Ectodermal cell (in vitro differentiated cells): Measurements from ENCODE around the gene RFC2.

ENCODE experiments used
- H3K27ac ChIP-seq: 2 replicates; pipeline ENCODE4 v1.7.0; 2013; ENCODE audit warnings: mild to moderate bottlenecking, low read depth, low read length; ENCODE audit not compliant: insufficient read depth, poor library complexity, severe bottlenecking
- H3K27me3 ChIP-seq: 2 replicates; pipeline ENCODE4 v1.7.0; 2013; ENCODE audit warnings: mild to moderate bottlenecking, low read length; ENCODE audit not compliant: insufficient read depth, control insufficient read depth, poor library complexity, severe bottlenecking
- H3K36me3 ChIP-seq: one replicate; pipeline ENCODE4 v1.7.0; 2013; ENCODE audit warnings: low read length; ENCODE audit not compliant: control insufficient read depth, insufficient read depth
- H3K4me1 ChIP-seq: one replicate; pipeline ENCODE4 v1.7.0; 2013; ENCODE audit warnings: low read length; ENCODE audit not compliant: control insufficient read depth, insufficient read depth
- H3K4me3 ChIP-seq: 2 replicates; pipeline ENCODE4 v1.7.0; 2013; ENCODE audit warnings: low read depth, low read length, control low read depth; ENCODE audit not compliant: insufficient read depth
- H3K9me3 ChIP-seq: 2 replicates; pipeline ENCODE4 v1.7.0; 2013; ENCODE audit warnings: mild to moderate bottlenecking, low read length, moderate library complexity; ENCODE audit not compliant: control insufficient read depth
- WGBS, 2 experiments: methylation state at CpG; one replicate each; pipeline ENCODE4 v1.1.7; 2013; ENCODE audit warnings: missing lambda C conversion rate in 2 of 2; 5-methylcytosine and 5-hydroxymethylcytosine counted together

The RFC2 gene

DNA sequence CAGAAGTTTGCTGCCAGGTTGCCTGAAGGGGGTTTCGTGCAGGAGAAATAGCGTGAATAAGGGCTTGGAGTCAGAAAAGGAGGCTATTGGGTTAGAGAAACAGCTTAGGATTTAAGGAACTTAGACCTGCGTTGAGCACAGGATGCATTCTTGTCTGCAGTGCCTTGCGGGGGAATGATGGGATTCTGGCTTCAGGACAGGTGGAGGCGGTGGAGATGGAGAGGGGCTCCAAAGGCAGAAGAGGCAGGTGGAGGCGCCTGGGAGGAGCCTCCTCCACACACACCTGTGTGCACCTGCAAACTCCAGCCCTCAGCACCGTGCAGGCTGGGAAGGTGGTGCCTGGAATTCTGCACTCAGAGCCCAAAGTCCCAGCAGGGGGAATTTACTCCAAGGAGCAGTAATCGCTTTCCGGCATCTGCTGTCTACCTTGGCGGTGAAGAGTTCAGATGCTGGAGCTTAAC, 36.8 kb upstream of the RFC2 start:
- Histone ChIP-seq H3K27me3 (peaks cover 48% of the 10 kb centered on the region), H3K36me3 (no peaks in the 10 kb centered on the region)

DNA sequence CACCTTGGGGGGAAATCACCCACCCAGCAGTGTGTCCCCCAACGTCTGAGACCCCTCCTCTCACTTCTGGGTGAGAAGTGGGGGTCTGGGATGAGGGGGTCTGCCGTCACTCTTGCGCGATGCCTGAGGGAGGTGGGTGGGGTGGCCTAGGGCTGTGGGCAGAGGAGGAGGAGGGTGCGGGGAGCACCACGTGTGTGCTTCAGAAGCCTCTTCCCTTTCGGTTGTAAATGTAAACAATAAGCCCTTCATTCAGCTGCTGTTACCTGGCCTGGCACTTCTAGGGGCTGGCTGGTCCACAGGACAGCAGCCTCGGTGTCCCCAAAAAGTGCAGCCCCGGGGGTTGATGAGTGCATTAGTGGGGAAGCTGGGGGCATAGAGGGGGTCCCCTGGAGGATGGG, 36.4 kb upstream of the RFC2 start:
- H3K27me3 ChIP-seq, result peaks cover 48% of the 10 kb centered on the region
- H3K4me1 ChIP-seq, result peaks cover 8% of the 10 kb centered on the region
- H3K36me3 ChIP-seq, result no peaks in the 10 kb centered on the region
- 21 to 26% methylated on average over 9 of the region's 9 CpGs for WGBS, 2 experiments
- no peak overlapping the region for H3K27ac ChIP-seq
- peak overlapping the region; percentile 66 for H3K4me3 ChIP-seq
- H3K9me3 ChIP-seq, result no peaks in the 10 kb centered on the region

More for the DNA sequence above, 36.8 kb upstream of the RFC2 start:
- peak overlapping the region; percentile 66 for H3K4me3 ChIP-seq
- no peaks in the 10 kb centered on the region for H3K9me3 ChIP-seq
- H3K4me1 ChIP-seq, result peaks cover 8% of the 10 kb centered on the region
- no peak overlapping the region for H3K27ac ChIP-seq
- WGBS, 2 experiments, result 67 to 68% methylated on average over 10 of the region's 10 CpGs

DNA sequence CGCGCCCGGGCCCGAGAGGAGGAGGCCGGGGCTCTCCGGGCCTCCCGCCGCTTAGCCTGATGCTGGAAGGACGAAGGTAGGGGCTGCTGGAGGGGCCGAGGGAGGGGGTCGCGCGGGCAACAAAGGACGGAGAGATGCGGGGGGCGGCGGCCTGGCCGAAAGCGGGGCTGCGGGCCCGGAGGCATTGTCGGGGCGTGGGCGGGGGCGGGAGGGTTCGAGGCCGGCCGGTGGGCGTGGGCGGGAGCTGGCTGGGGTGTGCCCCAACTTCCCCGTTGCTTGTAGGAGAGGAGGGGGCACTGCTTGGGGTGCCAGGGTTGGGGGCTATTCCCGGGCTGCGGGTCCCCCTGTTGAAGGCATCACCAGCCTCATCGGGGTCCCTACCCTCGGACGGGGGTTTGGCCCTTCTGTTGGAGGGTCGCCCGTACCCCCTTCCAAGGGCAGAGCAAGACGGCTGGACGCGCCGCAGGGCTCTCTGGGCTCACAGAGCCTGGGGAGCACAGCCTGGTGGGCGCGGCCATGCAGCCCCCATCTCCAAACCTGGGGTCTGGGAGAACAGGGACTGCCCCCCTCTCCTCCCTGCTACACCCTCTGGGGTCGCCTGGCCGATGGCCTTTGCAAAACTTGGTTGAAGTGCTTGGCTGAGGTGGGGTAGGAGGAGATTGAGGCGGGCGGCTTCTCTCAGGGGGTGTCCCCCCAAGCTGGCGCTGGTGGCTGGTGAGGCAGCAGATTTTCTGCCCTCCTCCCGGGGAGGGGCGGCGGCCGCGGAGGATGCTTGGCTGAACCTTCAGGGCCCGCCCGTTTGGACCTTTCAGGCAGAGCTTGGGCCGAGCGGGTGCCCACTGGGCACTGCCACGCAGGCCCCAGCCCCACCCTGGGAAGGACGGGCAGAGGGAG, 35.7 kb upstream of the RFC2 start:
- Histone ChIP-seq H3K9me3 (no peaks in the 10 kb centered on the region), H3K4me3 (peak overlapping the region; percentile 66), H3K36me3 (no peaks in the 10 kb centered on the region), H3K4me1 (peaks cover 8% of the 10 kb centered on the region), H3K27ac (no peak overlapping the region), H3K27me3 (peaks cover 48% of the 10 kb centered on the region)
- 1 to 2% methylated on average over 60 of the region's 60 CpGs for WGBS, 2 experiments

DNA sequence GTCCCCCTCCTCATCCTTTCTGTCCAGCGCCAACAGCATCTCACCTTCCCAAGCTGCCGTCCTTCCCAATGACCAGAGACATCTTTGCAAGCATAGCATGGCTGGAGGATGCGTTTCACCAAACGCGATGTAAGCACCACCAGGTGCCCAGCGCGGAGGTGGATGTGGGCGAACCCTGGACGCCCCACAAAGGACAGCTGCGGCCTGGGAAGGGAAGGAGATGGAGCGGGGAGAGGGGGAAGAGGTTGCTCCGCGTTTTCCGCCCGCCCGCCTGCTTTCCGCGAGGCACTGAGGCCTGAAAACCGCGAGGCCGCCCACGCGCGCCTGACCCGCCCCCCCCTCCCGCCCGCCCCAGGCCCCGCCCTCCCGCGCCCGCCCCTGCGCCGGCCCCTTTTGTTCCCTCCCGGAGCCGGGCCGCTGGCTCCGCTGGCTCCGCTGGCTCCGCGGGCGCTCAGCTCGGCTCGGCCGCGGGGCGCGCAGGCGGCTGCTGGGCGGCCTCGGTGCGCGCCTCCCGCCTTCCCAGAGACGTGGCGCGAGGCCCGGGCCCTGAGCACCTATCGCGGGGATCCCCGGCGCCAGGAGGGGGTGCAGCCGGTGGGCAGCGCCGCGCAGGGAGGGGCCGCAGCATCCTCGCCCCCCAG, 34.9 kb upstream of the RFC2 start, which contains the start of gene CLIP2:
CLIP2 (plus strand) TSS at position 390 of the 641 bp plus-strand sequence. CDS start 28,140 bp downstream, outside the sequence.
- 1% methylated on average over 67 of the region's 67 CpGs for WGBS, 2 experiments
- Histone ChIP-seq H3K36me3 (no peaks in the 10 kb centered on the region), H3K27ac (no peak within 1 kb of the TSS), H3K27me3 (peaks cover 52% of the 10 kb centered on the region), H3K9me3 (no peaks in the 10 kb centered on the region), H3K4me3 (peak within 1 kb of the TSS; percentile 66), H3K4me1 (peaks cover 8% of the 10 kb centered on the region)

DNA sequence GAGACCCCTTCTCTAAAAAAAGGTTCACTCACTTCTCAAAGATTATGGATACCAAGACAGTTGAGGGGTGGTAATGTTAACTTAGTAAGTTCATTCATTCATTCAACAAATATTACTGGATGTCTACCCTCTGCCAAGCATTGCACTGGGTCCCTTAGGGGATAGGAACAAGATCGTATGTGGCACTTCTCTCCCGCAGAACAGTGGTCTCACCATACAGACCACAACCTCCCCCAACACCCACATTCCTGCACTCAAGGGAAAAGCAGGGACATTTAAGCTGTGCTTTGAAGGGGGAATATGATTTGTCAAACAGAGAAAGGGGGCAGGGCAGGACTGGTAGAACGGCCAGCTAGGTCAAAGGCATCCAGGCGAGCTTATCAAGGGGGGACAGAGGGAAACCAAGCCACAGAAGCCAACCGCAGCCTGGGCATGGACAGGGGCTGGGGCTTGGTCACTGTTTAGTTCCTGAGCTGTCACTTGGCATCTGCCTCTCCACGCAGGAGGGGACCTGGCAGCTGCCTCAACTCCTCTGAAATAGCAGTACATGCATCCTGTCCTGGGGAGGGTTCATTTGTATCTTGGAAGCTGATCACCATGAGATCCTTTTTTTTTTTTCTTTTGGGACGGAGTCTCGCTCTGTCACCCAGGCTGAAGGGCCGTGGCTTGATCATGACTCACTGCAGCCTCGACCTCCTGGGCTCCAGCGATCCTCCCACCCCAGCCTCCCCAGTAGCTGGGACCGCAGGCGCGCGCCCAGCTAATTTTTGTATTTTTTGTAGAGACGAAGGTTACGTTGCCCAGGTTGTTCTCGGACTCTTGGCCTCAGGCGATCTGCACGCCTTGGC, 34.1 kb upstream of the RFC2 start:
- no peaks in the 10 kb centered on the region for H3K36me3 ChIP-seq
- H3K9me3 ChIP-seq, result no peaks in the 10 kb centered on the region
- no peak overlapping the region for H3K4me3 ChIP-seq
- H3K27me3 ChIP-seq, result peaks cover 60% of the 10 kb centered on the region
- no peak overlapping the region for H3K27ac ChIP-seq
- H3K4me1 ChIP-seq, result peaks cover 4% of the 10 kb centered on the region
- 61 to 64% methylated on average over 20 of the region's 20 CpGs for WGBS, 2 experiments

DNA sequence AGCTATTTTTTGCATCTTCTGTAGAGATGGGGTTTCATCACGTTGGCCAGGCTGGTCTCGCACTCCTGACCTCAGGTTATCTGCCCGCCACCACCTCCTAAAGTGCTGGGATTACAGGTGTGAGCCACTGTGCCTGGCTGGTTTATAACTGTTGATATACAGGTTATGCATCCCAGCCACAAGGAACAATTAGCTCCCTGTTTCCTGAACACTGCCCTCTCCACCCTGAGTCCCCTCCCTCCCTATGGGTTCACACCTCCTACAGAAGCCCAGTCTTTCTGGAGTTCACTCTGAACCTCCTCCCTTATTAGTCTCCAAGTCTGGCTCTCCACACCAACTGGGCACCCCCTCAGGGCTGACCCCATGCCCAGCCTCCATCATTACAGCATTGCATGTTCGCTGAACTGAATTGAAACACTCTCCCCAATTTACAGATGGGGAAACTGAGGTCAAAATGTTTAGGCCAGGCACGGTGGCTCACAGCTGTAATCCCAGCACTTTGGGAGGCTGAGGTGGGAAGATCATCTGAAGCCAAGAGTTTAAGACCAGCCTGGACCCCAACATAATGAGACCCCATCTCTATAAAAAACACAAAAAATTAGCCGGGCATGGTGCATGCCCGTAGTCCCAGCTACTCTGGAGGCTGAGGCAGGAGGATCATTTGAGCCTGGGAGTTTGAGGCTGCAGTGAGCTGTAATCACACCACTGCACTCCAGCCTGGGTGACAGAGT, 33.3 kb upstream of the RFC2 start:
- Histone ChIP-seq H3K27me3 (peaks cover 67% of the 10 kb centered on the region), H3K4me1 (peaks cover 4% of the 10 kb centered on the region), H3K4me3 (no peak overlapping the region), H3K27ac (no peak overlapping the region), H3K36me3 (no peaks in the 10 kb centered on the region), H3K9me3 (no peaks in the 10 kb centered on the region)
- WGBS, 2 experiments, result 85 to 91% methylated on average over 7 of the region's 7 CpGs

DNA sequence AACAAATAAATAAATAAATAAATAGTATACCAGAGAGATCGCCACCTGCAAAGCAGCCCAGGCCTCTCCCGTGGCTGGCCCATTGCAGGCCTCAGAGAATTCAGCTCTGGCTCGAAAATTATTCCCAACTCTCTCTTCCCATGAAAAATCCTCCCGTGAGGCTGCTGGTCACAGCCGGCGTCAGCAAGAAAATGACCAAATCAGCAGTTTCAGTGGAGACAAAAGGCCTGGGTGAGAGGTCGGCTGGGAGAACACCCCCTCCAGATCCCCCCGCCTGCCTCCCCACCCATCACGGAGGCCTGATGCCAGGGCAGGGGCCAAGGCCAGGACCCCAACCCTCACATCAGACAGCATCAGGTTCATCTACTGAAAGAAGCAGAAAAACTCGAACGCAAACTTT, 31.9 kb upstream of the RFC2 start:
- Histone ChIP-seq H3K27me3 (peaks cover 61% of the 10 kb centered on the region), H3K36me3 (no peaks in the 10 kb centered on the region), H3K27ac (no peak overlapping the region), H3K4me1 (peaks cover 4% of the 10 kb centered on the region), H3K4me3 (no peak overlapping the region), H3K9me3 (no peaks in the 10 kb centered on the region)
- 72 to 79% methylated on average over 11 of the region's 11 CpGs for WGBS, 2 experiments

DNA sequence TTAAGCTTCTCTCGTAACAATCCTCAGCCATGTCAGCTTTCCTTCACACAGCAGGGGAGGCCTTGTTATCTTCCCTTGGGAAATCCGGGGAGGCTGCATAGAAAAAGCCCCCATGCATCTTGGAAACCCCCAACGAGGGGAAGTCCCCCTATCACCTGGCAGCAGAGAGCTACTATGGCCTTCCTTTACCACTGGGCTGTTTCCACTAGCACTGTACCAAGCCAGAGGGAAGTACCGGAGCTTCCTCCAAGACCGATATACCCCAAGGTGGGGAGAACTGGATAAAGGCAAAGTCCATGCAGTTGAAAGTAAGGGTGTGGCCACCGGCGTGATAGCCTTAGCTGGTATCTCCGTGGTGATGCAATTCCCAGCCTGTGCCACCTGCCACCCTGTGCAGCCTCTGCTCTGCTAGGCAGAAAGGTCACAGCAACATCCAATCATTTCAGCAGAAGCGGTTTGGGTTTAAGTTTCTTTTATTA, 30.6 kb upstream of the RFC2 start:
- Histone ChIP-seq H3K36me3 (no peaks in the 10 kb centered on the region), H3K27ac (no peak overlapping the region), H3K9me3 (no peaks in the 10 kb centered on the region), H3K4me3 (no peak overlapping the region), H3K27me3 (peaks cover 48% of the 10 kb centered on the region), H3K4me1 (peaks cover 4% of the 10 kb centered on the region)
- 34 to 35% methylated on average over 9 of the region's 9 CpGs for WGBS, 2 experiments

DNA sequence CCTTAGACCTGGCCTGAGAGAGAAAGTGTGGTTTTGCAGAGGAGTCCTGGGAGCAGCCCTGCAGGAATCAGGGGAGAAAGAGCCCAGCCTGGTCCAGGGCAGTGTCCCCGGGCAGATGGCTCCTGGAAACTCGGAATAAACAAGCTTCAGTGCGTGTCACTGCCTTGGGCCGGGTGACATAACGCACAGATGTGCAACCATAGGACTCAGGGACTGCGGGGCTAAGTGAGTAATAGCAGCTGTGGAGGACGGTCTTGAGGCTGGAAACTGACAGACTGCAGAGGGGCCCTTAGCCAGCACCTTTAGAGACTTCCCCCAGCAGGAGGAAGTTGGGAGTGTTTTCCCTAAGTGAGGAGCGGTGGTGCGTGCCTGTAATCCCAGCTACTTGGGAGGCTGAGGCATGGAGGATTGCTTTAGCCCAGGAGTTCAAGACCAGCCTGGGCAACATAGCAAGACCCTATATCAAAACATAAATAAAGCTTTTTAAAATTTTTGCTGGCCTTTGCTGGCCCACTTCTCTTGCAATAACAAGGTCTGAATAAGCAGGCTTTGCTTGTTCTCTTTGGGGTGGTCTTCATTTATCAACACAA, 29.8 kb upstream of the RFC2 start:
- Histone ChIP-seq H3K27me3 (peaks cover 42% of the 10 kb centered on the region), H3K4me3 (no peak overlapping the region), H3K4me1 (peaks cover 4% of the 10 kb centered on the region), H3K36me3 (no peaks in the 10 kb centered on the region), H3K9me3 (no peaks in the 10 kb centered on the region), H3K27ac (no peak overlapping the region)
- 93 to 96% methylated on average over 9 of the region's 9 CpGs for WGBS, 2 experiments
